ACC112 (cell line): ENCODE results near the gene EPB41L3.

ENCODE experiments used
- H2AFZ ChIP-seq: fragments of 200-600 bp; sonication (generic); one replicate; pipeline ENCODE4 v1.6.0; 2017; ENCODE audit warnings: antibody characterized with exemption, low read length; ENCODE audit not compliant: unreplicated experiment
- H3K27ac ChIP-seq: fragments of 200-600 bp; sonication (generic); 2 replicates; pipeline ENCODE4 v1.5.1; 2014; ENCODE audit warnings: low read depth, mild to moderate bottlenecking, antibody characterized with exemption, low read length, moderate library complexity
- H3K27me3 ChIP-seq: fragments of 200-600 bp; sonication (generic); 2 replicates; pipeline ENCODE4 v1.6.1; 2014; ENCODE audit warnings: mild to moderate bottlenecking, antibody characterized with exemption, low read length, moderate library complexity, mixed read lengths; ENCODE audit not compliant: insufficient read depth
- H3K36me3 ChIP-seq: fragments of 200-600 bp; sonication (generic); 2 replicates; pipeline ENCODE4 v1.6.1; 2016; ENCODE audit warnings: mild to moderate bottlenecking, antibody characterized with exemption, low read length, moderate library complexity, mixed read lengths; ENCODE audit not compliant: insufficient read depth
- H3K4me1 ChIP-seq: fragments of 200-600 bp; sonication (generic); one replicate; pipeline ENCODE4 v1.6.1; 2016; ENCODE audit warnings: low read length, mixed read lengths; ENCODE audit not compliant: insufficient read depth, unreplicated experiment, control insufficient read depth
- H3K4me3 ChIP-seq: fragments of 200-600 bp; sonication (generic); 2 replicates; pipeline ENCODE4 v1.5.1; 2014; ENCODE audit warnings: mild to moderate bottlenecking, low read depth, low read length
- H3K79me2 ChIP-seq: fragments of 200-600 bp; sonication (generic); one replicate; pipeline ENCODE4 v1.6.0; 2016; ENCODE audit warnings: low read length; ENCODE audit not compliant: control insufficient read depth, unreplicated experiment, insufficient read depth

EPB41L3 gene

DNA sequence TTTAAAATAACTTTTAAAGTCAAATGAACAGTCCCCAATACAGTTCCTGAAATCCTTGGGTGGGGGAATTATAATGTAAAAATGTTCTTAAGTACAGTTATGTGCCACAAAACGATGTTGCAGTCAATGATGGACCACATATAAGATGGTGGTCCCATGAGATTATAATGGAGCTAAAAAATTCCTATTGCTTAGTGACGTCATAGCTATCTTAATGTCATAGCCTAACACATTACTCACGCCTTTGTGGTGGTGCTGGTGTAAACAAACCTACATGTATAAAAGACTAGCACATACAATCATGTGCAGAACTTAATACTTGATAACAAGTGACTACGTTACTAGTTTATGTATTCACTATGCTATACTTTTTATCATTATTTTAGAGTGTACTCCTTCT, 109.4 kb downstream of the EPB41L3 start:
- no peaks in the 10 kb centered on the region for H3K4me1 ChIP-seq
- no peak overlapping the region for H2AFZ ChIP-seq
- H3K27me3 ChIP-seq: no peaks in the 10 kb centered on the region
- H3K79me2 ChIP-seq: no peaks in the 10 kb centered on the region
- no peak overlapping the region for H3K27ac ChIP-seq
- H3K4me3 ChIP-seq: no peak overlapping the region
- no peaks in the 10 kb centered on the region for H3K36me3 ChIP-seq

DNA sequence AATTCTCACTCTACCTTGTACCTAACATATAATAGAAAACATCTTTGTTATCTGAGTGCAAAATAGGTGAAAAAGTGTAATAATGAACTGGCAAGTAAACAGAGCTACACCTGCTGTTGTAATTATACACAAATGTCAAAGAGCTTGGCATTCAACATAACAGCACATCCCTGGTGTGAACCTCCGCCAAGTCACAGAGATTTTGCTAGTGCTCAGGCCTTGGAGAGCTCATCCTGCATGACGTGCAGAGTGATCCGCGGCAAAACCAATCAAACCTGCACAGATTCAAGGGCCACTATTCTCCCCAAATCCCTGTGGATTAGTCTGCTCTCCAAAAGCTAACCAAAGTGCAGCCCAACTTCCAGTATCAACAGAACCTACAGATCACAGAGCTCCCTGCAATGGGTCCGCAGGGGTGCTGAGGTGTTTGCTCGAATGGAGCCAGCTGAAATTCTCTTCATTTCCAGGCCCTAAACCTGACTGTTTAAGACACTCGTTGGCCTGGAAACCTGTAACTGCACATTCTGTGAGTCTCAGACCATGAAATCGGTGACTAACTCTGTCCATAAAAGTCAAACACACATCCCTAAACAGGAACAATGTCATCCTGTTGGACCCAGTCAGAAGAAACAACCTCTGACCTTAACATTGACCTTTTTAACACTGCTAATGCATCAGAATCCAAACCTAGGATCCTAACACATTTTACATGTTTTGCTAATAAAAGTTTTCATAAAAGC, 111.8 kb downstream of the EPB41L3 start:
- no peak overlapping the region for H2AFZ ChIP-seq
- H3K27ac ChIP-seq: no peak overlapping the region
- no peaks in the 10 kb centered on the region for H3K27me3 ChIP-seq
- H3K4me3 ChIP-seq: no peak overlapping the region
- H3K36me3 ChIP-seq: no peaks in the 10 kb centered on the region
- H3K4me1 ChIP-seq: no peaks in the 10 kb centered on the region
- H3K79me2 ChIP-seq: no peaks in the 10 kb centered on the region

DNA sequence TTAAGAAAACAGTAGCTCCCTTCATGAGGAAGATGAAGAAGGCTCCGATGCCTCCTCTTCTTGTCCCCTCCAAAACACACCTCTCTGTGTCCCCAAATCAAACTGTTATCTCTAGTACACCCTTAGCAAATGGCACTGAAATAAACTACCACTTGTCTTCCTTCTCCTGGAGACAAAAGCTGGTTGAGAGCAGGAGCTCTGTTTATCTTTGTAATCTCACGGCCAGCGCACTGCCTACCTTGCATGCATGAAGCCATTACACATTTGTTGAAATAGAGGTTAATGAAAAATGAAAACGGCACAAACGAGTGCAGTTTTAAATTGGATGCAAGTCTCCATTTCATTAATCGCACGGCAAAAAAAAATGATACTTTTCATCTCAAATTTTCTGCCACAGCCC, 113.7 kb downstream of the EPB41L3 start:
- Histone ChIP-seq H3K27me3 (no peaks in the 10 kb centered on the region), H3K4me1 (no peaks in the 10 kb centered on the region), H3K79me2 (no peaks in the 10 kb centered on the region), H3K4me3 (no peak overlapping the region), H3K27ac (no peak overlapping the region), H3K36me3 (no peaks in the 10 kb centered on the region), H2AFZ (no peak overlapping the region)

DNA sequence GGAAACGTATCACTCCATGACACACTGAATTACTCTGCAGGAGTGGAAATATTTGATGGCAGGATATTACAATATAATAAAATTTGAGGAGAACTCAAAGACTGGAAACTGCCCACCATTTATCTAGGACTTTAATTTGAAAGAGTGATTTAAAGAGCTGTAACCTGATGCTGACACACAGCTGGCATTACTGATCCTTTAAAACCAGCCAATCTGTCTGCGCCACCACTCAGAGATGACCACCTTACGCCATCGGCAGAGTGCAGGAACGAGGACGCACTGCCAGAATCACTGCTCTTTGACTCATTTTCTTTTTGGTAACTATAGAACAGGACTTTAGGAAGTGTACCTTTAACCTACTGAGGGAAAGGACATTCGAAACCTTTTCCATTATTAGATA, 114.1 kb downstream of the EPB41L3 start:
- Histone ChIP-seq H3K4me1 (no peaks in the 10 kb centered on the region), H3K36me3 (no peaks in the 10 kb centered on the region), H2AFZ (no peak overlapping the region), H3K4me3 (no peak overlapping the region), H3K27ac (no peak overlapping the region), H3K79me2 (no peaks in the 10 kb centered on the region), H3K27me3 (no peaks in the 10 kb centered on the region)

- Histone ChIP-seq H3K27ac (no peak overlapping the region), H3K27me3 (no peaks in the 10 kb centered on the region), H3K4me3 (no peak overlapping the region), H3K79me2 (no peaks in the 10 kb centered on the region), H3K4me1 (no peaks in the 10 kb centered on the region), H3K36me3 (no peaks in the 10 kb centered on the region), H2AFZ (no peak overlapping the region)
Measured at GRCh38 chr18:5425721-5426120, 118.1 kb downstream of the EPB41L3 start.

- Histone ChIP-seq H2AFZ (no peak overlapping the region), H3K4me3 (no peak overlapping the region), H3K27me3 (no peaks in the 10 kb centered on the region), H3K4me1 (no peaks in the 10 kb centered on the region), H3K27ac (no peak overlapping the region), H3K79me2 (no peaks in the 10 kb centered on the region), H3K36me3 (no peaks in the 10 kb centered on the region)
Measured at GRCh38 chr18:5424903-5425664, 118.7 kb downstream of the EPB41L3 start.

DNA sequence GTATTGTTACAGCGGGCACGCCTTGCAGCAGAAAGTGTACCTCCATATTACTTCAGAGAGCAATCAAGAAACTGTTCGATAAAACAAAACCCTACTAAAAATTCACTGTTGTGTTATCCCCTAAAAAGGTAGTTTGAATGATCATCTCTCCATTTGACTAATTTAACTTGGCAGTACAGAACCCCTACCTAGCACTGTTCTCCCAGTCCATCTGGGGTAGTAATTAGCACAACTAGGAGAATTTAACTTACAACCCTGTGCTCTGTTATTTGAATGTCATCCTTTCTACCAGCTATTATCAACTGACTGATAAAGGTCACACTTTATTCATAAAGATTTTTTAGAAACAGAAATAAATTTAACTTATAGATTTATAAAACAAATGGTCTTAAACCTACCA, 121.2 kb downstream of the EPB41L3 start:
- no peak overlapping the region for H2AFZ ChIP-seq
- H3K79me2 ChIP-seq: no peaks in the 10 kb centered on the region
- H3K4me3 ChIP-seq: no peak overlapping the region
- H3K36me3 ChIP-seq: no peaks in the 10 kb centered on the region
- no peaks in the 10 kb centered on the region for H3K27me3 ChIP-seq
- H3K4me1 ChIP-seq: no peaks in the 10 kb centered on the region
- no peak overlapping the region for H3K27ac ChIP-seq

GRCh38 chr18:5421981-5422380, 121.8 kb downstream of the EPB41L3 start:
- Histone ChIP-seq H3K36me3 (no peaks in the 10 kb centered on the region), H3K27me3 (no peaks in the 10 kb centered on the region), H2AFZ (no peak overlapping the region), H3K4me3 (no peak overlapping the region), H3K4me1 (no peaks in the 10 kb centered on the region), H3K79me2 (no peaks in the 10 kb centered on the region), H3K27ac (no peak overlapping the region)

DNA sequence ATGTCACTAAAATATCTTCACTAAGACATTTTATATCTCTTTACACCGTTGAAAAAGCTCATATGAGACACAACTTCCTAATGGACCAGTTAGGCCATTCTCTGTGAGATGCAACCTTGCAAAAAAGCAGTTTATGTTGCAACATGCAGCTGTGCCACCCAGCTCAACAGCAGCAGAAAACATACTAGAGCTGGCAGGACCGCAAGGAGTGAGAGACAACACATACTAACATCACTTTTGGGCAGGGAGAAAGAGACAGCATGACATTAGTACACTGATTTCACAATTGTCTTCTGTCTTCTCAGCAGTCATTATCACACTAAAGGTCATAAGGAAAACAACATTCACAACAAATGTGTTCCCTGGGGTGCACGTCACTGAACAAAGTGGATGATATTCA, 122.9 kb downstream of the EPB41L3 start:
- no peak overlapping the region for H3K27ac ChIP-seq
- H3K4me1 ChIP-seq: no peaks in the 10 kb centered on the region
- H3K36me3 ChIP-seq: no peaks in the 10 kb centered on the region
- H3K79me2 ChIP-seq: no peaks in the 10 kb centered on the region
- H3K4me3 ChIP-seq: no peak overlapping the region
- H2AFZ ChIP-seq: no peak overlapping the region
- H3K27me3 ChIP-seq: no peaks in the 10 kb centered on the region

- Histone ChIP-seq H3K79me2 (no peaks in the 10 kb centered on the region), H3K4me3 (no peak overlapping the region), H2AFZ (no peak overlapping the region), H3K4me1 (no peaks in the 10 kb centered on the region), H3K27me3 (no peaks in the 10 kb centered on the region), H3K27ac (no peak overlapping the region), H3K36me3 (no peaks in the 10 kb centered on the region)
Measured at GRCh38 chr18:5419601-5420000, 124.2 kb downstream of the EPB41L3 start.

- Histone ChIP-seq H3K79me2 (no peaks in the 10 kb centered on the region), H3K27ac (no peak overlapping the region), H3K4me1 (no peaks in the 10 kb centered on the region), H3K36me3 (no peaks in the 10 kb centered on the region), H3K27me3 (no peaks in the 10 kb centered on the region), H3K4me3 (no peak overlapping the region), H2AFZ (no peak overlapping the region)
Measured at GRCh38 chr18:5419030-5419429, 124.8 kb downstream of the EPB41L3 start.
